ENCODE data around the gene MIR17HG. TPM values are rescaled to one million over a fixed set of nuclear protein-coding genes. Genes with fewer than 3 reads are reported as not detected.

MIR17HG gene
- total and polyA plus RNA-seq, 8 donors: 2.4 to 7.6 (median 4.8) TPM

DNA sequence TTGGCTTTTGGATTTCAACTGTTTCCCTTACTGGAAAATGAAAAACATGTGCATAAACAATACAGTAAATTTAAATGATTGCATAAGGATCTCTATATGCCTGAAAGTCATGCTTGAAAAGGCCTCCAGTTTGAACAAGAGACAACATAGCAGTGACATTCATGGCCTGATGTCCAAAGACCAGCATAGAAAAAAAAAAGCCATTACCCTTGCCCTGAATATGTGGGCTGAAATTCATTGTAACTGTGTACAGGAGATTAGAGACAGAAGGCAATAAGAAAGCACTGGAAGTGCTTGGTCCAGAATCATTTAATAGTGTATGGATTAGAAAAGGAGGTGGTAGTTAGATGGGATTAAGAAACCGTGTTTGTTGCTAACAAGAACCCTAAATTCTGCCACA is 15.4 kb downstream of the MIR17HG start:
- intact Hi-C loops (cut with DNase I): no loop called here
- TF ChIP-seq CTCF (IDR thresholded peaks at IDR 0.05): no peak
- H3K4me3 ChIP-seq: no peak overlapping the region
- no peaks in the 10 kb centered on the region for H3K36me3 ChIP-seq
- no peaks in the 10 kb centered on the region for H3K4me1 ChIP-seq
- H3K9me3 ChIP-seq: no peaks in the 10 kb centered on the region
- ATAC-seq: no peak
- no peak for DNase-seq
- no peak overlapping the region for H3K27ac ChIP-seq
- no peaks in the 10 kb centered on the region for H3K27me3 ChIP-seq

- no peak for ATAC-seq
- H3K4me1 ChIP-seq: no peaks in the 10 kb centered on the region
- H3K36me3 ChIP-seq: no peaks in the 10 kb centered on the region
- H3K27ac ChIP-seq: no peak overlapping the region
- intact Hi-C loops (cut with DNase I): no loop called here
- H3K4me3 ChIP-seq: no peak overlapping the region
- no peak for TF ChIP-seq CTCF (IDR thresholded peaks at IDR 0.05)
- no peaks in the 10 kb centered on the region for H3K27me3 ChIP-seq
- H3K9me3 ChIP-seq: no peaks in the 10 kb centered on the region
- DNase-seq: no peak
These were observed 20.6 kb downstream of the MIR17HG start for GRCh38 chr13:91368101-91368500.

DNA sequence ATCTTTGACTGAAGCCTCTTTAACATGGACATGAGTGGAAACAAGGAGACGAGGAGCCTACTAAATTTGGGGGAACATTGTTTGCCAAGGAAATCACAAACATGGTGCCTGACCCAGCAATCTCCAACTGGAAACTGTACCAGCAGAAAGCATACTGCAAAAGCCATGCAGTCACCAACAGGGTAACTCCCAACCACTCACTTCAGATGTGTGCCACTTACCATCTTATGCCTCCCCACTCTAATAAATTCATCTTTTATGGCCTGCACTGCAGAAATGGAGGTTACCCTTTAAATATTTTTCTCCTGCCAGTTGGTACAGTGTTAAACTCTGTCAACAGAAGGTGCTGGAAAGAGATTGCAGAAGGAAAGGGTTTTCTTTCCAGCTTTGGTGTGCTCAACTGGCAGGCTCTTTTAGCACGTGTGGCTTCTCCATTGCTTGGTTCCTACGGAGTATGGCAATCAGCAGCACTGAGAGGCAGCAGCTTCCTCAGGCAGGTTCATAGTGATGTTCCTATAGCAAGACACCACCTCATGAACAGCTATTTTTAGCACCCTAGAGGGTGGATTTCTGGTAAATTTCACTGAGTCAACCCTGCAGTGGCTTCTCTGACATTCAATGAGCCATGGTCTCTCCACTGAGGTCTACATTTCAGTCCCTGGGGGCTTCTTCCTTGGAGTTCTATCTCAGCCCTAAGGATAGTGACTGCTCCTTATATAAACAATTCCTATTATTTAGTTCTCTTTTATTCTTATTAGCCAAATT is 21.4 kb downstream of the MIR17HG start:
- H3K27ac ChIP-seq: no peak overlapping the region

GRCh38 chr13:91369441-91369831 is 21.9 kb downstream of the MIR17HG start:
- no peak for TF ChIP-seq CTCF (IDR thresholded peaks at IDR 0.05)
- Histone ChIP-seq H3K27me3 (no peaks in the 10 kb centered on the region), H3K27ac (no peak overlapping the region), H3K4me1 (no peaks in the 10 kb centered on the region), H3K9me3 (no peaks in the 10 kb centered on the region), H3K36me3 (no peaks in the 10 kb centered on the region), H3K4me3 (no peak overlapping the region)
- intact Hi-C loops (cut with DNase I): no loop called here
- ATAC-seq (no peak), DNase-seq (no peak)

More for the DNA sequence above, 21.4 kb downstream of the MIR17HG start:
- no peaks in the 10 kb centered on the region for H3K36me3 ChIP-seq
- H3K27me3 ChIP-seq: no peaks in the 10 kb centered on the region
- TF ChIP-seq CTCF (IDR thresholded peaks at IDR 0.05): no peak
- no peaks in the 10 kb centered on the region for H3K9me3 ChIP-seq
- DNase-seq: no peak
- ATAC-seq: no peak
- H3K4me3 ChIP-seq: no peak overlapping the region
- H3K4me1 ChIP-seq: no peaks in the 10 kb centered on the region
- intact Hi-C loops (cut with DNase I): no loop called here

DNA sequence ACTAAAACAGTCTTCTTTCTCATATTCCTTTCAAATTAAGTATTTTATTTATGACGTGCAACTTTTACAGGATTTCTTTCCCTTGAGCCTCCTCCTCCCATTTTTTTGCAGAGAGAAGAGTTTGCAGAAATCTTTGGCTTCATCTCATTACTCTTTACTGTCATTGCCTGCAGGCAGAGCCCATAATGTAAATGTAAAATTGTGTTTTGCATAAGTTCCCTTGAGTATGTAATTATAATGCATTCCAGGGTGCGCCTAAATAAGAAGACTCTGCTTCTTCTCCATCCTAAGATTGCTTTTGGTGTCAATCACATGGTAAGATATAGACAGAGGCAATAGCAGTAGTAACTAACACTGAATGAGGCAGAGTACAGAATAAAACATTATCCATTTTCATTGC is 23.0 kb downstream of the MIR17HG start:
- no peaks in the 10 kb centered on the region for H3K4me1 ChIP-seq
- H3K36me3 ChIP-seq: no peaks in the 10 kb centered on the region
- DNase-seq (no peak), ATAC-seq (no peak)
- no peak overlapping the region for H3K27ac ChIP-seq
- no peak for TF ChIP-seq CTCF (IDR thresholded peaks at IDR 0.05)
- H3K9me3 ChIP-seq: no peaks in the 10 kb centered on the region
- intact Hi-C loops (cut with DNase I): no loop called here
- no peak overlapping the region for H3K4me3 ChIP-seq
- no peaks in the 10 kb centered on the region for H3K27me3 ChIP-seq
